GM10847 (cell line): ENCODE measurements around the gene H6PD.

Experiments
- POLR2A ChIP-seq: IDR thresholded peaks from 2 replicates; pipeline ENCODE4 v1.6.1; 2011; ENCODE audit not compliant: insufficient read length; ENCODE audit errors: extremely low read depth

H6PD gene

GRCh38 chr1:9307303-9307702 is 72.7 kb downstream of the H6PD start:
- no peak for TF ChIP-seq POLR2A

GRCh38 chr1:9308236-9308785 is 73.7 kb downstream of the H6PD start:
- TF ChIP-seq POLR2A, result no peak

- TF ChIP-seq POLR2A, result no peak
Measured at GRCh38 chr1:9309080-9309479, 74.5 kb downstream of the H6PD start.

GRCh38 chr1:9309991-9310390 is 75.4 kb downstream of the H6PD start:
- no peak for TF ChIP-seq POLR2A

- no peak for TF ChIP-seq POLR2A
Measured at GRCh38 chr1:9311029-9311428, 76.5 kb downstream of the H6PD start.

- TF ChIP-seq POLR2A, result no peak
Measured at GRCh38 chr1:9311479-9311878, 76.9 kb downstream of the H6PD start.

GRCh38 chr1:9312168-9312720 is 77.7 kb downstream of the H6PD start:
- TF ChIP-seq POLR2A, result no peak

GRCh38 chr1:9313576-9313975 is 79.0 kb downstream of the H6PD start:
- no peak for TF ChIP-seq POLR2A

- no peak for TF ChIP-seq POLR2A
Measured at GRCh38 chr1:9314111-9314510, 79.5 kb downstream of the H6PD start.

GRCh38 chr1:9314711-9315379 is 80.3 kb downstream of the H6PD start:
- TF ChIP-seq POLR2A, result no peak

- no peak for TF ChIP-seq POLR2A
Measured at GRCh38 chr1:9315411-9316079, 81.0 kb downstream of the H6PD start.

GRCh38 chr1:9316080-9316444 is 81.5 kb downstream of the H6PD start:
- no peak for TF ChIP-seq POLR2A

- no peak for TF ChIP-seq POLR2A
Measured at GRCh38 chr1:9316512-9316911, 81.9 kb downstream of the H6PD start.

- no peak for TF ChIP-seq POLR2A
Measured at GRCh38 chr1:9317072-9317471, 82.5 kb downstream of the H6PD start.

- no peak for TF ChIP-seq POLR2A
Measured at GRCh38 chr1:9317591-9318417, 83.2 kb downstream of the H6PD start.
